NT2/D1 (cell line): ENCODE data around the gene HORMAD1.

Experiments
- DNase-seq: peaks from one replicate; pipeline ENCODE4 v3.0.0-alpha.2; 2011; ENCODE audit warnings: low read depth, low spot score
- H3K27me3 ChIP-seq: 2 replicates; pipeline ENCODE4 v1.6.0; 2011; ENCODE audit warnings: mild to moderate bottlenecking; ENCODE audit not compliant: insufficient read length, insufficient read depth
- H3K36me3 ChIP-seq: 2 replicates; pipeline ENCODE4 v1.6.1; 2011; ENCODE audit warnings: mild to moderate bottlenecking, low read length, mixed read lengths; ENCODE audit not compliant: insufficient read depth, insufficient read length
- H3K4me1 ChIP-seq: 2 replicates; pipeline ENCODE4 v1.5.1; 2011; ENCODE audit not compliant: insufficient read depth, insufficient read length
- H3K4me3 ChIP-seq: 2 replicates; pipeline ENCODE4 v1.5.1; 2011; ENCODE audit warnings: low read depth; ENCODE audit not compliant: insufficient read length
- H3K9ac ChIP-seq: 2 replicates; pipeline ENCODE4 v1.6.0; 2011; ENCODE audit warnings: low read depth; ENCODE audit not compliant: insufficient read length
- H3K9me3 ChIP-seq: 2 replicates; pipeline ENCODE4 v1.5.1; 2011; ENCODE audit warnings: mild to moderate bottlenecking, low read length; ENCODE audit not compliant: insufficient read depth
- SUZ12 ChIP-seq: IDR thresholded peaks from 2 replicates; pipeline ENCODE4 v1.6.1; 2011; ENCODE audit not compliant: insufficient read length, insufficient read depth; ENCODE audit errors: extremely low read depth
- YY1 ChIP-seq: IDR thresholded peaks from 2 replicates; pipeline ENCODE4 v1.6.1; 2011; ENCODE audit not compliant: insufficient read length, insufficient read depth
- ZNF274 ChIP-seq: IDR thresholded peaks from 2 replicates; pipeline ENCODE4 v1.6.1; 2011; ENCODE audit warnings: mild to moderate bottlenecking, low read depth, low read length

Gene HORMAD1

GRCh38 chr1:150650193-150650592 is 70.5 kb downstream of the HORMAD1 start:
- DNase-seq: no peak
- Histone ChIP-seq H3K9ac (no peak overlapping the region), H3K4me3 (no peak overlapping the region), H3K27me3 (no peaks in the 10 kb centered on the region), H3K9me3 (no peaks in the 10 kb centered on the region), H3K36me3 (peaks cover 30% of the 10 kb centered on the region), H3K4me1 (no peaks in the 10 kb centered on the region)
- TF ChIP-seq ZNF274 (no peak), YY1 (no peak), SUZ12 (no peak)

DNA sequence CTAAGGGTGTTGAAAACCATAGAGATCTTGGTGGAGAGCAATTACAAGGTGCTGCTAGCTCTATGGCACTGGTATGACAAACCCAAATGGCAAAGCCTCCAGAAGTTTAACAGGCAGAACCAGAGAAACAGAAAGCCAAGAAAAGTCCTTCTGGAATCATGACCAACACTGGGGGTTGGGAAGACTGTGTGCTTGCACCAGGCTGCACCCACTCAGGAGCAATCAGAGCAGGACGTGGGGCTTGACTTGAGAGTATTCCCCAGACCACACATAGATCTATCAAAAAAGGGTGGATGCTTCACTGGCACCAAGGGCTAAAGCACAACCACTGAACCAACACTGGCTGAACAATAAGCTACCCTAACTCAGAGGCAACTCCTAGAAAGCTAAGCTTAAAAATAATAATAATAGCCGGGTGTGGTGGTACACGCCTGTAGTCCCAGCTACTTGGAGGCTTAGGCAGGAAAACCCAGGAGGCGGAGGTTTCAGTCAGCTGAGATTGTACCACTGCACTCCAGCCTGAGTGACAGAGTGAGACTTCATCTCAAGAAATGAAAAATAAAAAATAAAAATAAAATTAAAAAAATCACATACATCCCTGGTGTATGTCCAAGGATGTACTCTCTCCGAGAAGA is 71.1 kb downstream of the HORMAD1 start:
- H3K36me3 ChIP-seq: peaks cover 30% of the 10 kb centered on the region
- no peaks in the 10 kb centered on the region for H3K4me1 ChIP-seq
- no peak for TF ChIP-seq SUZ12
- TF ChIP-seq ZNF274: no peak
- TF ChIP-seq YY1: no peak
- H3K9me3 ChIP-seq: no peaks in the 10 kb centered on the region
- no peak overlapping the region for H3K4me3 ChIP-seq
- no peaks in the 10 kb centered on the region for H3K27me3 ChIP-seq
- no peak for DNase-seq
- no peak overlapping the region for H3K9ac ChIP-seq
